GM23338 (cell line): ENCODE data around the gene MICAL1.

Experiments used
- EZH2 ChIP-seq: fragments of 200-600 bp; sonication (generic); IDR thresholded peaks from one replicate; pipeline ENCODE4 v1.8.0; 2017; ENCODE audit warnings: antibody characterized with exemption, mild to moderate bottlenecking, low read depth; ENCODE audit not compliant: unreplicated experiment
- JUNB ChIP-seq: IDR thresholded peaks from one replicate; pipeline ENCODE4 v1.6.1; 2016; ENCODE audit warnings: antibody characterized with exemption; ENCODE audit not compliant: unreplicated experiment
- NANOG ChIP-seq: IDR thresholded peaks from 2 replicates; pipeline ENCODE4 v1.6.1; 2016; ENCODE audit warnings: antibody characterized with exemption, borderline replicate concordance
- POLR2AphosphoS5 ChIP-seq: IDR thresholded peaks from 2 replicates; pipeline ENCODE4 v1.6.1; 2016; ENCODE audit warnings: antibody characterized with exemption, low read depth
- REST ChIP-seq: IDR thresholded peaks from one replicate; pipeline ENCODE4 v1.6.1; 2018; ENCODE audit warnings: antibody characterized with exemption; ENCODE audit not compliant: unreplicated experiment
- TF ChIP-seq, protein P1 (sequence below), 2 experiments: fragments of 200-600 bp in 1 of 2; sonication (generic) in 1 of 2; conservative IDR thresholded peaks; 2 replicates each; pipeline versions ENCODE4 v1.5.1 to v1.6.1; 2016 to 2017; ENCODE audit warnings: antibody characterized with exemption in 2 of 2, low read depth in 2 of 2, mild to moderate bottlenecking in 2 of 2, moderate library complexity in 1 of 2

GRCh38 chr6:109420751-109421150 is 34.8 kb downstream of the MICAL1 start:
- no peak for TF ChIP-seq EZH2
- TF ChIP-seq, protein P1, sequence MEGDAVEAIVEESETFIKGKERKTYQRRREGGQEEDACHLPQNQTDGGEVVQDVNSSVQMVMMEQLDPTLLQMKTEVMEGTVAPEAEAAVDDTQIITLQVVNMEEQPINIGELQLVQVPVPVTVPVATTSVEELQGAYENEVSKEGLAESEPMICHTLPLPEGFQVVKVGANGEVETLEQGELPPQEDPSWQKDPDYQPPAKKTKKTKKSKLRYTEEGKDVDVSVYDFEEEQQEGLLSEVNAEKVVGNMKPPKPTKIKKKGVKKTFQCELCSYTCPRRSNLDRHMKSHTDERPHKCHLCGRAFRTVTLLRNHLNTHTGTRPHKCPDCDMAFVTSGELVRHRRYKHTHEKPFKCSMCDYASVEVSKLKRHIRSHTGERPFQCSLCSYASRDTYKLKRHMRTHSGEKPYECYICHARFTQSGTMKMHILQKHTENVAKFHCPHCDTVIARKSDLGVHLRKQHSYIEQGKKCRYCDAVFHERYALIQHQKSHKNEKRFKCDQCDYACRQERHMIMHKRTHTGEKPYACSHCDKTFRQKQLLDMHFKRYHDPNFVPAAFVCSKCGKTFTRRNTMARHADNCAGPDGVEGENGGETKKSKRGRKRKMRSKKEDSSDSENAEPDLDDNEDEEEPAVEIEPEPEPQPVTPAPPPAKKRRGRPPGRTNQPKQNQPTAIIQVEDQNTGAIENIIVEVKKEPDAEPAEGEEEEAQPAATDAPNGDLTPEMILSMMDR (conservative IDR thresholded peaks at IDR 0.05; ENCODE audit: low read depth in 2 of 2): no peak
- TF ChIP-seq NANOG: no peak
- TF ChIP-seq REST: no peak
- TF ChIP-seq JUNB: no peak
- no peak for TF ChIP-seq POLR2AphosphoS5
